Right lobe of liver (tissue), 4 donors: ENCODE data around the gene ATP11C.

Experiments used
- CTCF ChIP-seq, 4 donors: fragments of 200-600 bp in 3 of 4; fragments of 450-650 bp in 1 of 4; IDR thresholded peaks; one replicate each; pipeline versions ENCODE4 v1.5.1 to v1.8.0; 2016 to 2022; ENCODE audit warnings: antibody characterized with exemption in 4 of 4, mild to moderate bottlenecking in 2 of 4
- POLR2A ChIP-seq: fragments of 450-650 bp; IDR thresholded peaks from one replicate; pipeline ENCODE4 v1.6.1; 2017; ENCODE audit warnings: antibody characterized with exemption, mild to moderate bottlenecking
- donor health status: DM: no; HTN: no; CAD: no.
- donor health status: DM: no; HTN: no; CAD: no.
- donor health status: DM: no; HTN: yes; CAD: no.

GRCh38 chrX:139784807-139785206 is 148.0 kb downstream of the ATP11C start:
- TF ChIP-seq POLR2A (no peak), CTCF (IDR thresholded peaks at IDR 0.05) (no peak)
